ENCODE results near the gene HOXA7.

The HOXA7 gene

DNA sequence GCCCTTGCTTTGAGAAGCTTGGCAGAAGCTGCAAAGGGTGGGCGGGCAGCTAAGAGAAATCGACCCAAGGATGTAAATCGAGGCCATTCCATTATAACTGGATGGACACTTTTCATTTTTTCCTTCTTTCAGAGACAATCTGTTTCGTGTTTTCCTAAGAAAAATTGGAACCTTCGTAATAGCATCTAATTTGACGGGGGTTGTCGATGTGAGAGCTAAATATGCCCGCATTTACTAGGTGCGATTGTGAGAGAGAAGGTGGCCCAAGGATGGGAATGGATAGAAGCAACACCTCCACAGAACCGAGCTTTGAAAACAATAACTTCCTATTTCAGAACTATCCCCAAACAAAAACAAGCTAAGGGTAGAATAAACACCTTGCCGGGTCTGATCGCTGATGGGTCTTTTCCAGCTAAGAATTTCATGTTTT is 25.1 kb downstream of the HOXA7 start:
- DNase-seq = no peak

- DNase-seq = no peak
Measured at GRCh38 chr7:27130540-27131389, 25.7 kb downstream of the HOXA7 start, which contains the start of gene HOXA4. Gene HOXA4 (minus strand): TSS chr7:27130757. CDS start chr7:27130733, 24 bp downstream.

DNA sequence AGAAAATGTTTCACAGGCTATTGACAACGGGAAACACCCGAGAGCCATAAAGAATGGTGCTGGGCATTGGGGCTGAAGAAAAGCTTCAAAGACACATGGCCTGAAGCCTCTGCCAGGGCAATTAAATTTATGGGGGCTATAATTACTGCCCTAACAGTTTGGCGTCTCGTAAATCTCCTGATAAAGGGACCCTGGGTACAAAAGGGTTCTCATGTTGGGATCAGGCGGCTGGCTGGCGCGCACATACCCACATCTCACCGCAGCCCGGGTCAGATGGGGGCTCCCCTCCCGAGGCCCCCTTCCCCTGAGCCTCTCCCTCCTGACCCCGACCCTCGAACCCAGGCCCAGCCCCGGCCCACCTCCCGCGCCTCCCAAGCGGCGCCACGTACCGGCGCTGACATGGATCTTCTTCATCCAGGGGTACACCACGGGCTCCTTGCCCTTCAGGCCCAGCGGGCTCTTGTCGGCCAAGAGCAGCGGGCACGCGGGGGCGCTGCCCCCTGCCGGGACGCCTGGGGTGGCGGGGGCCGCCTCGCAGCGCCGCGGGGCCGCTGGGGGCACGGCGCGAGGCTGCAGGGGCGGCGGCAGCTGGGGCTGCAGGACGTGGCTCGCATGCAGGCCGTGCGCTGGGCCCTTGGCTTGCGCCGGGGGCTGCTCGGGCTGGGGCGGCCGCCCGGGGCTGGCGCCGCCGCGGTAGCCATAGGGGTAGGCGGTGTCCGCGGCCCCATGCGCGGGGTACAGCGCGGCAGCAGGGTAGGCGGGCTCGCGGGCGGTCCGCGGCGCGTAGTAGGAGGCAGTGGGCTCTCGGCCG is 26.5 kb downstream of the HOXA7 start:
- no peak for DNase-seq

GRCh38 chr7:27128776-27129728 is 27.4 kb downstream of the HOXA7 start:
- DNase-seq = no peak

DNA sequence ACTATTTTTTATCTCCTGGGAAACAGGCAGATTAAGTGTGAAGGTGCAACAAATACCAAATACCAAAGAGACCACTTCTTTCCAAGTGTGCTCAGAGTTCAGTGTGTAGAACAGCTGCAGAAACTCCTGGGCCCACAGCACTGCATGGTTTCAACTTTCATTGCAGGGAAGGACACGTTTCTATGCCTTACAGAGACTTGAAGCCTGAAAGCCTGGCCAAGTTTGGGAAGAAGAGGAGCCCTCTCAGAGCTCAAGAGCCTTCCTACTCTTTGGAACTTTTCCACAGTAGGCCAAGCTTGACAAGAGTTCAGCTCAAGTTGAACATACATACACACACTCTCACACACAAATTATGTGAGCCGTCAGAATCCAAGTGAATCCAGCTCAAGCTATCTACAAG is 28.4 kb downstream of the HOXA7 start:
- DNase-seq = no peak

GRCh38 chr7:27126596-27127327 is 29.7 kb downstream of the HOXA7 start:
- no peak for DNase-seq

- DNase-seq = no peak
Measured at GRCh38 chr7:27125986-27126394, 30.5 kb downstream of the HOXA7 start.

DNA sequence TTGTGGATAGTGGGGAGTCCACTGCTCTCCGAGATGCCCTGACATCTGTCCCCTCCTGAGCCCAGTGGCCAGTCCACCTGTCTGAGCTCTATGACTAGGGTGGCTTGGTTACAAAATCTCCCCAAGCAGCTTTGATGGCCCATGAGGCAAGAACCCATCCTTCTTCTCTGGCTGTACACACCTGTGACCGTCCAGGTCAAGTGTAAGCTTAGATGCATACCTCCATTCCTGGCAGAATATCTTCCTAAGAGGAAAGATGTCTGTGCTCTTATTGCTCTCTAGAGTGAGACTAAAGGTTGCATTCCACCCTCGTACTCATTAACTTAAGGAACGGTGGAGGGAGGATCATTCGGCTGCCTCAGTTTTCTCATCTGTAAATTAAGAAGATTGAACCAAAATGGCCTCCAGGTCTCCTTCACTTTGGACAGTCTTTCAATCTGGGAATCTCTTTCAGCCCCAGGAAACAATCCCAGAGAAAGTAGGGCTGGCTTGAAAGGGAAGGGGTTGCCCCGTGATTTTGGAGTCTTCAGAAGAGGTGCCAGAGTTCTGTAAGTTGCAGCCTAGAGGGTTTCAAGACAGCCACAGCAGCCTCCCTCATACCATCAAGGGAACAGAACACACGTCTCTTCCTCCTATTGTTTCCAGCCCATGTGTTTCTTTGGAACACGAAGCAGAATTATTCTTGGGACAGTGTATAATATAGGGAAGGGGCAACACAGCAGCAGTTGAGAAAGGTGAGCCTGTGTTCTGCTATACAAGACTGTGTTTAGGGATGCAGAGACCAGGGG is 31.4 kb downstream of the HOXA7 start:
- DNase-seq = no peak

DNA sequence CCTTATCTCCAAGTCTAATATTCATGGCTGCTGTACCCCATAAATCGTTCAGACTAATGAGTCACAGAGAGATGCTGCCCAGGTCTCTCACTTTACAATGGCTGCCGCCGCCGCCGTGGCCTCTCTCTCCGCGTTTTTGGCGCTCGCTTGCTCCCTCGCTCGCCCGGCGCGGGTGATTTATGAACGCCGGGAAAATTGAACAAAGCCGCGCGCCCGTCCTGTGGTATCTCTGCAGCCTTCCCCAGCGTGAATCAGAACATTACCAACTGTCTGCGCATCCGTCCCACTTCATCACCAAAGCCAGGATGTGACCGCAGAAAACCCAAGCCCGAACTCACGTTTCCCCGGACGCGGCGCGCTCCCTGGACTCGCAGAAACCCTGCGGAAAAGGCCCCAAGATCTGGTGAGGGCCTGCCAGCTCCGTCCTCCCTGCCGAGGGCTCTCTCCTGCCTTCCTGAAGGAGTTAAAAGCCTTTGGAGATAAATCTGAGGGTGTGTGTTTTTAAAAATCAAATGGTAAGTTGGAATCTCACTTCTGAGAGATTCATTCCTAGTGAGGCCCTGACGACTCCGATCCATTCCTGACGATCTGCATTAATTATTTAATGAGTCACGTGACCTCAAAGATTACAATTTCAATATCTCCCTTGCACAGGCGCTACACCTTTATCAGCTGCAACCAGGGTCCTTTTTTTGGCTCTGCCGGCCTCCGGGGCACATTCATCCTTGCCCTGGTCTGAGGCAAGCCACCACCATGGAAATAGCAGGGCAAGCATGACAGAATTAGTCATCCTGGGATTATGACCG is 32.2 kb downstream of the HOXA7 start:
- DNase-seq = no peak

- DNase-seq = no peak
Measured at GRCh38 chr7:27123477-27124053, 32.9 kb downstream of the HOXA7 start.

GRCh38 chr7:27123007-27123476 is 33.4 kb downstream of the HOXA7 start:
- DNase-seq = no peak

GRCh38 chr7:27122077-27122910 is 34.2 kb downstream of the HOXA7 start:
- DNase-seq = no peak

- no peak for DNase-seq
Measured at GRCh38 chr7:27121684-27122076, 34.8 kb downstream of the HOXA7 start.

DNA sequence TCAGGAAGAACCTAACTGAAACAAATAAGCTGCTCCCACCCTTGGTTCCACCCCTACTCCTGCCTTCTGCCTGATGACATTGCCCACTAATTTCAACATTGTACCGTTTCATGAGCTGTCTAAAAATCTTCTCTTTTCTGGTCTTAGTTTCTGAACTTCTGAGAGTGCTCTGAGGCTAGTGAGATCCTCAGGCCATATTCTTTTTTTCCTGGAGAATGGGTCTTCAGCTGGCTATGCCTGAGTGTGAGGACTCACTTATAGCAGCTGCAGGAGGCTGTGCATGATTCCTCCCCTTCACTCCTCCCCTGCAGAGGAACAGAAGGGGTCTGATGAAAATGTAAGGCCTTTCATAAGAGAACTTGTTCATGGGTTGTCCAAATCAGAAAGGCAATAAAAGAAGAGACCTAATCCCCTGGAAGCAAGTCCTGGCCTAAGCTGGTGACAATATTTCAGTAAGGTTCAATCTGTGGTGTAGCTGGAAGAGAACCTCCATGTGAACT is 37.0 kb downstream of the HOXA7 start:
- DNase-seq = no peak

GRCh38 chr7:27118580-27118979 is 37.9 kb downstream of the HOXA7 start:
- no peak for DNase-seq

- no peak for DNase-seq
Measured at GRCh38 chr7:27117887-27118491, 38.5 kb downstream of the HOXA7 start.

DNA sequence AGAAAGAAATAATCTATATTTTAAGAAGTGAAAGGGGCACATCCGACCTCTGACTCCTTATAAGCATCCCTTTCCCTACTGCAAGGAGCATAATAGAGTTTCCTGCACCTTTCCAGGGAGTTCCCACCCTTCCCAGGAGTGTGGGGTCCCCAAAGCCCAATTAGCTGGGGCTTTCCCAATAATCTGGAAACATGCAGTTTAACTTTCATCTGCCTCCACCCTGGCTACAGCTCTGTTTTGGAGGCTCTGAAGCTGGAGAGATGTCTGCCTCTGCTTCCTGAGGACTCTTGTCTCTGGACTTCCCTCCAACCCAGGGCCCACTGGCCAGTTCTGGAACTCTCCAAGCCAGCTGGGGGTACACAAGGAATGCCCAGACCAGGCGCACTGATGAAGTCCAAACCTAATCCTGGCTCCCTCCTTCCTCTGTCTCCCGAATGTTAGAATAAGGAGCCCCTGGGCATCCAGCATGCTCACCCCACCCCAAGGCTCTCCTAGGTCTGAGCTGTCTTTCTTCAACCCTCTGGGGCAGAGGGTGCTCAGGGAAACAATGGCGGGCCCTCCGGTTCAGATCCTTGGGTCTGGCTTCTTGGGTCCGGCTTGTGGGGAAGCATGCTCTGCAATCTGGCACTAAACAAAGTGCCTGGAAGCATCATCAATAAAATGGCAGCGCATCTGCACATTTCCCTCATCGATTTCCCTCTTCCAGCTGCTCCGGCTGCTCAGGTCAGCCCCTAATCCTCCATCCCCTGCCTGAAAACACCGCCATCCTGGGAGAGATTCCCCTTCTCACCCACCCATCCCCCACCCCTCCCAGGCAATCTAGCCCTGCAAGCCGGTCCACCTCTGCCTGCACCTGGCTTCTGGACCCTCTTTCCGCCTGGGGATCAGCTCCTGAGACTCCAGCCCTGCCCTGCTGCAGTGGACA is 39.3 kb downstream of the HOXA7 start:
- DNase-seq = no peak

All from amniotic stem cell (primary cell).